NCI-H526 (cell line): Measurements from ENCODE around the gene MTHFD1.
A peak's percentile ranks its signal among the peaks of the same experiment; 100 is the strongest.

Source experiments
- DNase-seq, 2 experiments: peaks; one replicate each; lab custom pipeline; 2025; lab: John Stamatoyannopoulos, UW

Gene MTHFD1

DNA sequence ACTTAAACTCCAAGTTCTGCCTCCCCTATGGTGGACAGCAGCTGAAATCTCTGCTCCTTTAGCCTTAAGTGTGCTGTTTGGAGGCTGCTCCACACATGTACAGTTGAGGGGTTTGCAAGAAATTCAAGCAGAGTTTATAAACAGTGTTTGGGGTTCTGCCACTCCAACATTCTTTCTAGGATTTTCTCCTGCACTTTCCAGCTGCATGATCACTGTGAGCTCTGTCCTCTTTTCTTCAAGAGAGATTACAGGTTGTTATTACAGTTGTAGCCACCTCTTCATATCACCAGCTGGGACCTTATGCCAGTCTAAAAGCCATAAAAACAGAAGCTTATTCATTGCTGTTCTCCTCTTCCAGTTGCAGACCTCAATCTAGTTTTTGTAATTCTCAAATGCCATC is 107.1 kb downstream of the MTHFD1 start:
- no peak for DNase-seq

- DNase-seq = no peak
Measured at GRCh38 chr14:64496764-64497163, 108.6 kb downstream of the MTHFD1 start.

DNA sequence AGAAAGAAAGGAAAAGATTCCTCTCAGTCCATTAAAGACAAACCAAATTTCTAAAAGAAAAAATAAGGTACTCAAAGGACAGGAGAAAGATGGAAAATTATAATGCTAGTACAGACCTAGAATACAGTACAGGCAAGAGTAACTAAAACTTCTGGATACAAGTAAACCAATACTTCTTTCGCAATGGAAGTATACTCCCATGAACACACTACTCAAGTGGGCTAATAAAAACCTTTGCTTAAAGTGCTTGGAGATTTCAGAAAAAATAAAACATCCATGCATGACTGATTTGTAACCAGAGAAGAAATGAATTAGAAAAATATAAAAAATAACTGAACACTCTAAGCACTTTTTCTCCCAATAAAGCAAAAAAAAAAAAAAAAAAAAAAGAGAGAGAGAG is 111.9 kb downstream of the MTHFD1 start:
- DNase-seq = no peak

DNA sequence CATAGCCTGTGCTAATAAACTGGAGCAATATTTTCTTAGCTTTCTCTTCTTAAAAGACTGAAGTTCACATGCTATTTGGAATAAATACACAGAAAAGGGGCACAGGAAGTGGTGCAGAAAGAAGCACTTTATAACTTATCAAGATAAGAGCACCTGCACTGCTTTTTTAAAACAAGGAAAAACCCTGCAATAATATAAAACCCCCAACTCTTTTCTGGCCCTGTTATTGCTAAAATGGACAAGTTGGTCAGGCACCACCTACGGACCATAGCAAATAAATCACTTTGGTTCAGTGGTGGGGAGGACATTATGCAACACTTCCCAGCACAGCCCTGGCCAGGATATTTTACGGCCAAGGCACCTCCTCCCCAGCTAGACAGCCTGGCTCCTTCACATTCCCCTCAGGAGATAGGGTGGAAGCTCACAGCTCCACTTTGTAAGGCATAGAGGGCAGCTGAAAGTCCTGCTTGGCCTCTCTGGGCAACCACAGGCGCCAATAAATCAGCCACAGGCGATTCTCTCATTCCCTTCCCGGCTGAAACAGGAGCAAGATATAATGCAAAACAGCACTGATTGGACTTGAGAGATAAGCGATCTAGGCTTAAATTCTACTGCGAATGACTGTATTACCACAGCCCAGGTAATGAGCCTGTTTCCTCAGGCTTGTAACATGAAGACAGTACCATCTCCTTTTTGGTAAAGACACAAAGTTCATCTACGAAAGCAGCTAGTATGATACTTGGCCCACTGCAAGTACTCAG is 113.4 kb downstream of the MTHFD1 start:
- peak; percentile 89 to 91 for DNase-seq

GRCh38 chr14:64502456-64502855 is 114.3 kb downstream of the MTHFD1 start:
- no peak for DNase-seq

DNA sequence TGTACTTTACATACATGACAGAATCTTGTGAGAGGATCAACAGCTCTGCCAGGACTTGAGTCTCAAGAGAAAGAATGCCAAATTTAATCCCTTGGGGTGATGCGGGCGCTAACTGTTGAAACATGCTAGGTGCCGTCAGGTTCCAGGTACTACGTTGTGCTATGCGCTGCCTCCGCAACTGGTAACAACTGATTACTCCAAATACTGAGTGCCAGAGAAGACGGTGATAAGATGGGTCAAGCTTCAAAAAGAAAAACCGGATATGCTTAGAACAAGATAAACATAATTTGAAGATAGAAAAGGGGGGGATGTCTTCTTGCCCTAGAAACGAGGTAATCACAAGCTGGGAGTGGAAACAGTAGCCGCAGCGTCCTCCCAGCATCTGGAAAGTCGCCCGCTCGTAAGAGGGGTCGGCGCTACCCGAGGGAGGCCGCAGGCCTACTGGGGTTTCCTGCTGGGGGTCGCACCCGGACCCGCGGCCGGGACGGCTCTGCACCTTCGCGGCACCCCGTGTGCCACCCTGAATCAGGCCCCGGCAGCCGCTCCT is 114.8 kb downstream of the MTHFD1 start:
- DNase-seq = peak in 1 of 2 experiments; percentile 42

DNA sequence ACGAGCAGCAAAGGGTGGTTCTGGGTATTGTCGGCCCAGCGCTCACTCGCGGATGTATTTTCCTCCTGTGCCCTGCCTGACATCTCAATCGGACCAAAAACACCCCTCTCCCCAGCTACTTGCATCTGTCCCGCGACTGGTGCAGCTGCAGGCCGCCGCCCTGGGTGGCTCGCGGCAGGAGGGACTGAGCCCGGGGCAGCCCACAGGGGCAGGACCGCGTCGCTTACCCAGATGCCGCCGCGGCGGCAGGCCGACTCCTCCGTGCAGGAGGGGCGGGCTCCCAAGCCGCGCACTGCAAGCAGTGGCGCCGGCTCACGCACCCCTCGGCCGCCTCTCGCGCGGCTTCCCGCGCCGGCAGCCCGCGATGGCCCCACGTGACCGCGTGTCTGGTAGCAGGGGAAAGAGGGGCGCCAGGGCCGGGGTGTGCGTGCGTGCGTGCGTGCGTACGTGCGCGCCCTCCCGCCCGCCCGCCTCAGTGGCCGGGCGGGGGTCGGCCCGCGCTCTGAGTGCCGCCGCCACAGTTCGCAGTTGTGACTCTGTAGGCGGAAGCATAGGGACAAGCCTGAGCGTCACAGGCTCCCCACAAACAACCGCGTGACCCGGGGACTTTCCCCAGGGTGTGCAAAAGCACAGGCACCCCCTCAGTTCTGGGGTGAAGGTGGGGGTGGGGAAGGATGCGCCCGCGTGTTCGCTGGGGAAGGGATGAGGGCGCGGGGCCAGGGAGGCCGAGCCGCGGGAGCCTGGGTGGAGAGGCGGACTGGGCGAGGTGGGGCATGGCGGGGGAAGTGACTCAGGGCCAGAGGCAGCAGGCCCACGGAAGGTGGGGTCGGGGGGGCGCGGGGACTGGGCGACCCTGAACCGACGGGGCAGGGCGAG is 115.5 kb downstream of the MTHFD1 start, which contains the start of gene ZBTB25:
TSS of gene ZBTB25 (minus strand) at position 405 of the 876 bp plus-strand sequence. CDS start 13,305 bp downstream, outside the sequence.
- peak; percentile 71 to 94 for DNase-seq

DNA sequence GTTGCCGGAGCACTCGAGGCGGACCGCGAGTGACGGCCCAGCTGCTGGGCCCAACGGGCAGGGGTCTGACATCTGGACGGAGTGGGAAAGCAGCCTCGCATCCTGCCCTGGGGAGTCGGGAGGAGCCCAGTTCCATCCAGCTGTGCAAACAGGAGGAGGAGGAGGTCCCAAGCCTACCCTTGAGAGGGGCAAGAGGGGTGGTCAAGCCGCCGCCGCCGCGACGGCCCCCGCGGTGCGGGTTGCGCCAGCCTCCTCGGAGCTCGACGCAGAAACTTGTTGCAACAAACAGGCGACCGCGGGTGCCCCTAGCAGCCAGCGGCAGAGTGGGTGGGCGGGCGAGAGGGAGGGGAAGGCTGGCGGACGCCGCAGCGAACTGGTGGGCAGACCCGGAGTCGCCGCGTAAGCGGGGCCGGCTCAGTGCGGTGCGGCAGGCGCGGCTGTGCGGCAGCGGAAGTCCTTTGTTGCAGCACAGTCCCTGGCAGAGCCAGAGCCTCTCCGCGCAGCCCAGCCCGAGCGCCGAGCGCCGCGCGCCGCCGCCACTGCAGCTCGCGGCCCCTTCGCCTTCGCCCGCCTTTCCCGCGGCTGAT is 116.2 kb downstream of the MTHFD1 start, which contains the start of gene ZBTB1:
TSS of gene ZBTB1 (plus strand) at position 461 of the 587 bp plus-strand sequence. CDS start 16,735 bp downstream, outside the sequence.
- DNase-seq = peak; percentile 65 to 87

DNA sequence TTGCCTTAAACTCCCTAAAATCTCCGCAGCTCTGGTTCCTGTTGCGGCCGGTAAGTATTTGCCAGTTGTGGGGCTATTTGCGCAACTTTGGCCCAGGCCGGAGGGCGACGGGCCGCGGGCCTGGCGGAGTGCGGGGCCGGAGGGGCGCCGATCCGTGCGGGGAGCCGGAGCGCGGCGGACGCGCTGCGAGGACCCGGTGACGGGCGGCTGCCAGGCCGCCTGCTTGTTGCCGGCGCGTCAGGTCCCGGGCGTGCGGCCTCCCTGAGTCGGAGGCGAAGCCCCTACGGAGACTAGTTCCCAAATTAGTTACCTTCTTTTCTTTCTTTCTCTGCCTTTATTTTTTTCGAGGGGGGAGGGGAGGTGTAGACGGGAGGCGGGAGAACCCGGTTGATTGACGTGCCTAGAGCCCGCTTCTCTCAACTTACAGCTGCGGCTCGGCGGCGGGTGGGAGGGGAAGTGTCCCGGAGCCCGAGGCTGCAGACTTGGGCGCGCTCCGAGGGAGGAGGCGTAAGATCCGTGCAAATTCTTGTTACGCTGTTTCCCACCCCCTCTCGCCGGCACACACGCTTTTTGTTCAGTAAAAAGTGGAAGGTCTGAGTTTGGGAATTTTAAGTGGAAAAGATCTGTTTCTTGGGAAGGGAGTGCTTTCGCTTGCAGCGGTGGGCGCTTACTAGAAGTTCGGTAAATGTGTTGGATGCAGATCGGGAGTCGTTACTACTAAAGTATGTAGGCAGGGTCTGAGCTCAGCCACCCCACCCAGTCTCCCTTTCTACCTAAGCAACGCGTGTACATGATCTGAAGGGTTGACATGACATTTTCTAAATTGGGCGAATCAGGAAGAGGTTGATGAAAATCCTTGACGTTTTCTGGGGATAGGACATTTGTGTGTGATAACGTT is 117.0 kb downstream of the MTHFD1 start:
- peak; percentile 73 to 92 for DNase-seq

DNA sequence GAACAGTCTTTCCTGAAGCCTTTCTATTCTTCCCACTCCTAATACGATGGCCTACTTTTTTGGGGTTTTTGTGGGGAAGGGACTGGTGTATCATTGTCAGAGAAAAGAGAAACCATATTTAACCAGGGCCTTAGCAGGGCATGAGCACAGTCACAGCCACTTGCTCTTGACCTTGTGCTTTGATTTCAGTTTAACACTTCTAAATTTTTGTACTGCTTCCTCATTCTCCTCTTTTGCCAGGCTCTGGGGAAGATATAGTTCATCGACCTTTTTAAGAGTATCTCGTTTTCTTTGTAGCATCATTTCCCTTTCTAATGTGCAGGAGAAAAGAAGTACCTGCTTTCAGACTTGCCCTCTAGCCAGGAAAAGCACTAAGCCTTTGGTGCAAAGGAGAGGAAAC is 118.6 kb downstream of the MTHFD1 start:
- no peak for DNase-seq

- no peak for DNase-seq
Measured at GRCh38 chr14:64507376-64508156, 119.4 kb downstream of the MTHFD1 start.

- no peak for DNase-seq
Measured at GRCh38 chr14:64508215-64508776, 120.1 kb downstream of the MTHFD1 start.

DNA sequence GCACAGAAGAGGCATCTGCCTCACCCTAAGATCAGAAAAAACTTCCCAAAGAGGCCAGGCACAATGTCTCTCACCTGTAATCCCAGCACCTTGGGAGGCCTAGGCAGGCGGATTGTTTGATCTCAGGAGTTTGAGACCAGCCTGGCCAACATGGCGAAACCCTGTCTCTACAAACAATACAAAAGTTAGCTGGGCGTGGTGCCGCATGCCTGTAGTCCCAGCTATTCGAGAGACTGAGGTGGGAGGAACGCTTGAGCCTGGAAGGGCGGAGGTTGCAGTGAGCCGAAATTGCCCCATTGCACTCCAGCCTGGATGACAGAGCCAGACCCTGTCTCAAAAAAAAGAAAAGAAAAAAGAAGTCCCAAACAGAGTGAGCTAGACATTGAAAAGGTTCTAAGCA is 120.9 kb downstream of the MTHFD1 start:
- no peak for DNase-seq
